ENCODE results near the gene ZNF701. TPM values are rescaled to one million over a fixed set of nuclear protein-coding genes. Genes with fewer than 3 reads are reported as not detected.
"Not testable (repeated sequence)": the region's sequence is repeated elsewhere in the genome, so short reads cannot be mapped to it uniquely, and the experiment has no call there.

Gene ZNF701
- total RNA-seq, 4 donors from 2014 or later, result 10.8 to 16.8 (median 11.8) TPM

DNA sequence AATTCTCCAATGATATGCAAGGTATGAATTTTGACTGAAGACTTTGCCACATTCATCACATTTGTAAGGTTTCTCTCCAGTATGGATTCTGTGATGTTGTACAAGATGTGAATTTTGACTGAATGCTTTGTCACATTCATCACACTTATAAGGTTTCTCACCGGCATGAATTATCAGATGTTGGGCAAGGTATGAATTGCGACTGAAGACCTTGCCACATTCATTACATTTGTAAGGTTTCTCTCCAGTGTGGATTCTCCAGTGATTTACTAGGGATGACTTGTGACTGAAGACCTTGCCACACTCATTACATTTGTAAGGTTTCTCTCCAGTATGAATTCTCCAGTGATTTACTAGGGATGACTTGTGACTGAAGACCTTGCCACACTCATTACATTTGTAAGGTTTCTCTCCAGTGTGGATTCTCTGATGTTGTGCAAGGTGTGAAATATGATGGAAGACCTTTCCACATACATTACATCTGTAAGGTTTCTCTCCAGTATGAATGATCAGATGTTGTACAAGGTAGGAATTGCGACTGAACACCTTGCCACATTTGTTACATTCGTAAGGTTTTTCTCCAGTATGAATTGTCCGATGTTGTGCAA, 43.3 kb downstream of the ZNF701 start:
- TF ChIP-seq POLR2AphosphoS5 (IDR thresholded peaks at IDR 0.05) (no peak), EP300 (IDR thresholded peaks at IDR 0.05) (no peak), POLR2A (IDR thresholded peaks at IDR 0.05) (no peak)
- TF ChIP-seq, protein P1, sequence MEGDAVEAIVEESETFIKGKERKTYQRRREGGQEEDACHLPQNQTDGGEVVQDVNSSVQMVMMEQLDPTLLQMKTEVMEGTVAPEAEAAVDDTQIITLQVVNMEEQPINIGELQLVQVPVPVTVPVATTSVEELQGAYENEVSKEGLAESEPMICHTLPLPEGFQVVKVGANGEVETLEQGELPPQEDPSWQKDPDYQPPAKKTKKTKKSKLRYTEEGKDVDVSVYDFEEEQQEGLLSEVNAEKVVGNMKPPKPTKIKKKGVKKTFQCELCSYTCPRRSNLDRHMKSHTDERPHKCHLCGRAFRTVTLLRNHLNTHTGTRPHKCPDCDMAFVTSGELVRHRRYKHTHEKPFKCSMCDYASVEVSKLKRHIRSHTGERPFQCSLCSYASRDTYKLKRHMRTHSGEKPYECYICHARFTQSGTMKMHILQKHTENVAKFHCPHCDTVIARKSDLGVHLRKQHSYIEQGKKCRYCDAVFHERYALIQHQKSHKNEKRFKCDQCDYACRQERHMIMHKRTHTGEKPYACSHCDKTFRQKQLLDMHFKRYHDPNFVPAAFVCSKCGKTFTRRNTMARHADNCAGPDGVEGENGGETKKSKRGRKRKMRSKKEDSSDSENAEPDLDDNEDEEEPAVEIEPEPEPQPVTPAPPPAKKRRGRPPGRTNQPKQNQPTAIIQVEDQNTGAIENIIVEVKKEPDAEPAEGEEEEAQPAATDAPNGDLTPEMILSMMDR (IDR thresholded peaks at IDR 0.05), result no peak
- no peak for ATAC-seq
- WGBS, 2 donors (ENCODE audit: low coverage in 1 of 2), result 93 to 95% methylated on average over 5 of the region's 5 CpGs
- no peak overlapping the region for H3K27ac ChIP-seq
- H3K27me3 ChIP-seq, result no peaks in the 10 kb centered on the region
- H3K4me3 ChIP-seq, result no peak overlapping the region
- H3K36me3 ChIP-seq, result peaks cover 0 to 62% of the 10 kb centered on the region in 2 donors
- no peaks in the 10 kb centered on the region for H3K9me3 ChIP-seq
- H3K4me1 ChIP-seq, result no peaks in the 10 kb centered on the region

GRCh38 chr19:52621376-52621775, 51.3 kb downstream of the ZNF701 start:
- Histone ChIP-seq H3K9me3 (no peaks in the 10 kb centered on the region), H3K27me3 (no peaks in the 10 kb centered on the region), H3K4me1 (no peaks in the 10 kb centered on the region), H3K4me3 (no peak overlapping the region), H3K36me3 (peaks cover 0 to 94% of the 10 kb centered on the region in 2 donors), H3K27ac (no peak overlapping the region)
- TF ChIP-seq EP300 (IDR thresholded peaks at IDR 0.05) (no peak), POLR2A (IDR thresholded peaks at IDR 0.05) (no peak), POLR2AphosphoS5 (IDR thresholded peaks at IDR 0.05) (no peak)
- TF ChIP-seq, protein P1 (IDR thresholded peaks at IDR 0.05), result no peak
- 60 to 91% methylated on average over 1 to 3 of the region's 3 CpGs for whole genome bisulfite sequencing, 2 donors (ENCODE audit: low coverage in 1 of 2)
- no peak for ATAC-seq

GRCh38 chr19:52622261-52622660, 52.2 kb downstream of the ZNF701 start:
- Histone ChIP-seq H3K4me1 (no peaks in the 10 kb centered on the region), H3K4me3 (no peak overlapping the region), H3K27ac (no peak overlapping the region), H3K27me3 (no peaks in the 10 kb centered on the region), H3K9me3 (no peaks in the 10 kb centered on the region), H3K36me3 (peaks cover 0 to 93% of the 10 kb centered on the region in 2 donors)
- TF ChIP-seq POLR2AphosphoS5 (IDR thresholded peaks at IDR 0.05) (no peak), EP300 (IDR thresholded peaks at IDR 0.05) (no peak), POLR2A (IDR thresholded peaks at IDR 0.05) (no peak)
- TF ChIP-seq, protein P1 (IDR thresholded peaks at IDR 0.05), result no peak
- 82% methylated on average over 1 of the region's 2 CpGs; no CpG with 5 or more reads in 1 of the 2 donors for WGBS, 2 donors (ENCODE audit: low coverage in 1 of 2)
- ATAC-seq, result no peak

GRCh38 chr19:52626915-52627314, 56.8 kb downstream of the ZNF701 start:
- no peak overlapping the region for H3K27ac ChIP-seq
- 60 to 93% methylated on average over 1 to 4 of the region's 5 CpGs for WGBS, 2 donors (ENCODE audit: low coverage in 1 of 2)
- ATAC-seq, result no peak
- TF ChIP-seq, protein P1 (IDR thresholded peaks at IDR 0.05), result no peak
- TF ChIP-seq EP300 (IDR thresholded peaks at IDR 0.05) (no peak), POLR2A (IDR thresholded peaks at IDR 0.05) (no peak), POLR2AphosphoS5 (IDR thresholded peaks at IDR 0.05) (no peak)
- H3K27me3 ChIP-seq, result no peaks in the 10 kb centered on the region
- H3K4me3 ChIP-seq, result no peak overlapping the region
- H3K4me1 ChIP-seq, result no peaks in the 10 kb centered on the region
- H3K36me3 ChIP-seq, result peaks cover 0 to 60% of the 10 kb centered on the region in 2 donors
- H3K9me3 ChIP-seq, result no peaks in the 10 kb centered on the region

GRCh38 chr19:52627441-52627840, 57.4 kb downstream of the ZNF701 start:
- not testable (repeated sequence) for H3K27ac ChIP-seq, H3K4me1 ChIP-seq, H3K4me3 ChIP-seq, H3K9me3 ChIP-seq, ATAC-seq, H3K27me3 ChIP-seq
- WGBS, 2 donors (ENCODE audit: low coverage in 1 of 2), result 100% methylated on average over 3 of the region's 3 CpGs
- H3K36me3 ChIP-seq, result peaks cover 0 to 56% of the 10 kb centered on the region in 2 donors
